Measurements from ENCODE around the gene UBE2D1.

UBE2D1 gene

DNA sequence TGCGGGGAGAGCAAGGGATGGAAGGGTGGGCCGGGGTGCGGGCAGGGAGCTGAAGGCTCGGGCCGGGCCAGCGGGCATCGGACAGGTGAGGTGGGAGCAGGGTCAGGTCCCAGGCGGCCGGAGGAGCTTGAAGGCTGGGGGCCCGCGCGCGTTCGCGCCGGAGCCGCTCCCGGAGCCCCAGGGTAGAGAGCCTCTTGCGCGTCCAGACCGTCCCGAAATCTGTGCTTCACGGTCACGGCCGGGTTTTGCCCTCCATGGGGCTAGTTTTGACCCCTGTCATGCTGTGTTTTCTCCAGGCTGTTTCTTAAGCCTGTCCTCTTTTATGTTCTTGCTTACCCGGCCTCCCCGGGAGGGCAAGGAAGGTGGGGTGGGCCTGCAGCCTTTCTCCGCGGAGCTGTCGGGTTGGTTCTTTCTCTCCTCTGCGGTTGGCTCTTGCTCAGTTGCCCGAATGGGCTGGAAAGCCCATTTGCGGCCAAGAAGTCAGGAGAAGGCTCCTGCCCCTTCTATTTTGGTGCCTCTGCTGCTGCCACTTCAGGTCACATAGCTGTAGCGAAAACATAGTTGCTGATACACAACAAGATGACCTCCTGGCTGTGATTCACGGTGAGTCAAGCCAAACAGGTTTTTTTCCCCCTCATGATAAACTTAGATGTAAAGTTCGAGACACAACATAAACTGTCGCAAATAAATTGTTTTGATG is 650 bp downstream of the UBE2D1 start:
- no peak for DNase-seq

DNA sequence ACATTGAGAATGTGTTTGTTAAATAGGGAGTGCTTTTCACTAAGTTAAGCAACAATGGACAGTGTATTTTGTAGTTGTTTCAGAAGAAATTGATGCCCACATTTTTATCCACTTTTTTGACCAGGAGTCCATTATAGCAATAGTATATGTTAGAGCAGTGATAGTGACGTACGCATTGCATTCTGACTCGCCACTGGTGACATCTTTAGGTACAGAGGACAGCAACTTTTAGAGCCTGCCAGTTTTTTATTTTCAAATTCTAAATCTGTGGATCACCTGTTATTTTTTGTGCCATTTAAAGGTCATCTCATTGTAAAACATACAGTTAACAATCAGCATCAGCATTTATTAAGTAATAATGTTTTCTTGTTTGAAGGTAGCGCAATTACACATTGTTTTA is 1.4 kb downstream of the UBE2D1 start:
- no peak for DNase-seq

DNA sequence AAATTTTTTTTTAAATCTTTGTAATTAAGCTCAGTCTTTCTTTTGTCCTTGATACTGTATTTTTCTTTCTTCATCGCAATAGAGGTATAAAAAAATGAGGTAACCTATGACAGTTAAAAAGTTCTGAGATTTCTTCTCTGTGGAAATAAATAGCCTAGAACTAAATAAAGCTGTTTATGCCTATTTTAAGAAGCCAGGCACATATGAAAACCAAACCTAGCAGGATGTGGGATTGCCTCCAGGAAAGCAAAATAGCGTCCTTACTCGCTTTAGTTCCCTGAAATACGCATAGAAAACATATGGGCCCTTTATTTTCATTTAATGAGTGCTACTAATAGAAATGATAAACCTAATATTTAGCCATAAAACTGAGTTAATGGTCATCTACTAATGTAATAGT is 6.6 kb downstream of the UBE2D1 start:
- no peak for DNase-seq

DNA sequence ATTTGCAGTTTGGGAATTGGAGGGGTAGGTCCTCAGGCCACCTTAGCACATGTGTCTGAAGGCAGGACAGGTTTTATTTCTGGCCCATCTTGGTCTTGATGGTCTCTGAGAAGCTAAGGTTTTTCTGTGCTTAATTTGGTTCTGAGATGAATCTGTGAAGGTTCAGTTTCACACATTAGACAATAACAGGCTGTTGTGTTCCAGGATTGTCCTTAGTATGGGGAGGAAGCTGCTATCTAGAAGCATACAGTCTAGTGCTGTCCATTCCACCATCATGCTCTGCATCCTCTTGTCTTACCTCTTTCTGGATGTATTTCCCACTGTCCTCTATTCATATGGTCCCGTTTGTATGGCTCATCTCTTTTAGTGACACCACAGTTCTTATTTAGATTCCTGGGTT is 7.1 kb downstream of the UBE2D1 start:
- no peak for DNase-seq

DNA sequence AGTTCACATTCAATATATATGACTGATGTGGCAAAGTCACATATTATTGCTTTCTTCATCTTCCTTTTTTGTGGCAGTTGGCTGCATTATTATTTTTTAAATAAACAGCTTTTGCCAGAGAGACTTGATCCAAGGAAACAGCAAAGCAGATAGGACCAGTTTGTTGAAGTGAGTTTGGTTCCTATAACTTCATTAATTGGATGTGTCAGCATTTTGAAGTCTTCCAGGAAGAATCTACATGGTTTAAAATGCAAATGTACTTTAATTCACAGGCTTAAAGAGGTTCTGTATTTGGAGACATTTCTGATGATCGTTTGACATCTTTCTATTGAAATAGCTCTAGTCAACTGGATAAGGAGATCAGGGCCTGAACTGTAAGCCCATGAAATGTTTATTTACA is 13.2 kb downstream of the UBE2D1 start:
- DNase-seq = no peak

DNA sequence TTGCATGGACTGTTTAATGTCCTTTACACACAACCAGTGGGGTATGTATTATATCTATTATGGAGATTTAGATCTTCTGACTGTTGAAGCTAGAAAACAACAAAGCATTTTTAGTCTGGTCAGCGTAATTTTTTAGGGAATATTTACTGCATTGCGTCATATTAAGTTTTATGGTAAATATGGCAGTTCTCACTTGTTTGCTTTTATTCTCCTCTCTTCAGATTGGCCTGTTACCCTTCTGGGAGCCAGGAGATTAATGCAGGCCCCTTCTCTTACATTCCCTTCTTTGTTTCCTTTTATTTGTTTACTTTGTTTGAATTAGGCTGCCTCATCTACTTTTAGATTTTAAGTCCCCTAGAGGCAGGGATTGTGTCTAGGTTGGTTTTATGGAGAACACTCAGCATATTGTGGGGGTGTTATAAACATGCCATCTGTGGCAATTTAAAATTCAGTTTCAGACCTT is 13.8 kb downstream of the UBE2D1 start:
- DNase-seq = no peak

DNA sequence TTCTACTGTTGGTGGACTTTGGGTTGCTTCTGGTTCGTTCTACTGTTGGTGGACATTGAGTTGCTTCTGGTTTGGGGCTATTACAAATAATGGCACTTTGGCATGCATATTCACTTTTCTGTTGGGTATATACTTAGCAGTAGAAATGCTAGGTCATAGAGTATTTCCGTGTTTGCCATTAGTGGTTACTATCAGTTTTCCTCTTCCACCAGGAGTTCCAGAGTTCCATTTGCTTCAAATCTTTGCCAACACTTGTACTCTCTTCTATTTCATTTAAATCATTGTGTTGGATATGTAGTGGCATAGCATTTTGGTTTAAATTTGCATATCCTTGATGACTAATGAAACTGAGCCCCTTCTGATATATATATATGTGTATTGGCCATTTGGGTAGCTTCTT is 15.2 kb downstream of the UBE2D1 start:
- no peak for DNase-seq

DNA sequence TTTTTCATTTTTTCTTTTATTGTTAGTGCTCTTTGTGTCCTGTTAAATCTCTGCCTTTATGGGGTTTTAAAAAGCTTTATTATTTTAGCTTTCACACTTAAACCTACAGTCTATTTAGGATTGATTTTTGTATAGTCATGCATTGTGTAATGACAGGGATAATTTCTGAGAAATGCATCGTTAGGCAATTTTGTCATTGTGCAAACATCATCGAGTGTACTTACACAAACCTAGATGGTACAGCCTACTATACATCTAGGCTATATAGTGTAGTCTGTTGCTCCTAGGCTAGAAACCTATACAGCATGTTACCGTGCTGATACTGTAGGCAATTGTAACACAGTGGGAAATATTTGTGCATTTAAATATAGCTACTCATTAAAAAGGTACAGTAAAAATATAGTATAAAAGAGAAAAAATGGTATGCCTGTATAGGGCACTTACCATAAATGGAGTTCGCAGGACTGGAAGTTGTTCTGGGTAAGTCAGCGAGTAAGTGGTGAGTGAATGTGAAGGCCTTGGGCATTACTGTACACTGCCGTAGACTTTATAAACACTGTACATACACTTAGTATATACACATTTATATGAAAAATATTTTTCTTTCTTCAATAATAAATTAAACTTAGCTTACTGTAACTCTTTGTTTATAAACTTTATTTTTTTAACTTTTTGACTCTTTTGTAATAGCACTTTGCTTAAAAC is 16.0 kb downstream of the UBE2D1 start:
- DNase-seq = no peak

DNA sequence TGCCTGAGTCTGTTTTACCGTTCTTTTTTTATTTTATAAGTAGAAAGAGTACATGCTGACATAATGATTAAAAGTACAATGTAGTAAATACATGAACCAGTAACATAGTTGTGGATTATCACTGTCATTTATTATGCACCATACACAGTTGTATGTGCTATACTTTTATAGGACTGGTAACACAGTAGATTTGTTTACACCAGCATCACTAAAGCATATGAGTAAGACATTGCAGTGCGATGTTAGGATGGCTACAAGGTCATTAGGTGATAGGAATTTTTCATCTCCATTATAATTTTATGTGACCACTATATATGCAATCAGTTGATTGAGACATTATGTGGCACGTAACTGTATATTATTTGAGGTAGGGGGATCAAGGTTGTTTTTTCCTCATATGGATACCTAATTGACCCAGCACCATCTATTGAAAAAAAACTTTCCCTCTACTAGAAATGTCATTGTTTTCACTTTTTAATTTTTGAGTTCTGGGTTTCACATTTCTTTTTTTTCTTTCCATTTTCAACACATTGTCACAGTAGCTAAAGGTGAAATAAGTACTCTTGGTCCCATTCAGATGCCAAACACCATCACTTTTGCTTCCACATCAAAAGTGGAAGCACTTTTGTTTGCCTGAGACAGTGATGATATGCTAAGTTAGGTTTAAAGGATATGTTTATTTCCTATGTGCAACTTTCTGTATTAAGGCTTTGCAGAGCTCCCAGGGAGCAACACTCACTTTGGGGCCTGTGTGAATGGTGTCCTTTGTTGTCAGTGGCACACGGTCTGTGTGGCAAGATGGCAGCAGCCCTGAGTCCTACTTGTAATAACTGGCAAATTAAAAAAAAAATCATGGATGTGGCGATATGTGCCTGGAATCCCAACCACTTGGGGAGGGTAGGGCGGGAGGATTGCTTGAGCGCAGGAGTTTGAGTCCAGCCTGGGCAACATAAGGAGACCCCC is 17.1 kb downstream of the UBE2D1 start:
- no peak for DNase-seq

DNA sequence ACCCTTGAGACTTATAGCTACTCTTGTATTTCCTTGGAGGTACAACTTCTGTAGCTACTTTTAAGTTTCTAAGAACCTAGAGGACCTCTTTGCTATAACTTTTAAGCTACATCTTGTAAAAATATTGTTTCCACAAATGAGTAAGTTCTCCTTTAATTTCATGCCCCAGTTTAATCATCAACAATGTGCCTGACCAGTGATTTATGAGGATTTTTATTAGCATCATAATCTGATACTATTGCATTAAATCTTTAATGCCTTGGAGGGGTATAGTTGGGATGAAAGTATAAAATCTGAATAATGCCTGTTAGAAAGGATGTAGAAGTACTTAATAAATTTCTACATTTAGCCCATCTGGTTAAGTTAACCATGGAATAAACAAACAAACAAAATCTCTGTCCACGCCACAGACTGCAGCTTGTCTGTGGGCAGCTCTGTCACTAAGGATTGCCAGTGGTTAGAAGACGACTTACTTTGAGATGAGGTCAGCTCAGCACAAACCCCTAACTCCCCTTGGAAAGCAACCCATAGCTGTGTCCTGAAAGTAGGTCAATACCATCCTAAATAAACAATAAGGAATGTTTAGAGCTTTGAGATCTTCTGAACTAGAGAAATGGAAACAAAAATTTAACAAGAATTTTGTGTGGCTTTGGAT is 18.3 kb downstream of the UBE2D1 start:
- no peak for DNase-seq

DNA sequence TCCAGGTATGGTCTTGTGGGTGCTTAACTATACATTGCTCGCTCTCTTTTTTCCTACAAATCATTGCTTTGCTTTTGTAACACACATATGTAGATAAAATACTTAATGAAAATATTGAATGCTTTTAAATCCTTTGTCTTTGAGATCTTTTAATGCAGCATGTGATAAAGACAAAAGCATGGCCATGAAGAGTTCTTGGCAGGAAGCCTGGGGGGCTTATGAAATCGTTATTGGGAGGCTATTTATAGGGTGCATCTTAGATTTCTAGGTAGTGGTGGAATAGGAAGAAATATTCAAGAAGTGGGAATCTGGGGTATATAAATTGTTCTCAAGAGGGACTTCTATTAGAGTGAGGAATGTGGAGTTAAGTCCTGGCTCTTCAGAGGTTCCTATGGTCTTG is 21.9 kb downstream of the UBE2D1 start:
- DNase-seq = no peak

DNA sequence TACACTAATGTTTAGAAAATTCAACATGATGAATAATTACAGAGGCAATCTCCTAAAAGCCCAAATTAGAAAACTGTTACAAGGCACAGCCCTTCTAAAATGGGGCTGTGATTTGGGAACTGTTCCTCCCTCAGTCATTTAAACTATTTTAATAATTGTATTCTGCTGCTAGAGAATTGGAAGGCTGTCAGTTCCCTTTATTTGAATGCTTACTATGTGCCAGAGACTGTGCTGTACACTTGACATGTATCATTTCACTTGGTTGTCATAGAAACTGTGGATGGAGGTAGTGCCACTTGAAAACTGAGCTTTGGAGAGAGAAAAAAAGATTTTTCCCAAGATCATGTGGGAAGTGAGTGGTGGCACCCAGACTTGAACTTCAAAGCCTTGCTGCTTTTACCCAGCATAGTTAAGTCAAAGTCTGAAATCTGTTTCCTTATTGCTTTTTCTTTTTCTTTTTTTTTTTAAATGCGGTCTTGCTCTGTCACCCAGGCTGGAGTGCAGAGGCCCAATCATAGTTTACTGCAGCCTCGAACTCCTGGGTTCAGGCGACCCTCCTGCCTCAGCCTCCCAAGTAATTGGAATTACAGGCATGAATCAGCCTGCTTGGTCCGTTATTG is 23.6 kb downstream of the UBE2D1 start:
- no peak for DNase-seq

DNA sequence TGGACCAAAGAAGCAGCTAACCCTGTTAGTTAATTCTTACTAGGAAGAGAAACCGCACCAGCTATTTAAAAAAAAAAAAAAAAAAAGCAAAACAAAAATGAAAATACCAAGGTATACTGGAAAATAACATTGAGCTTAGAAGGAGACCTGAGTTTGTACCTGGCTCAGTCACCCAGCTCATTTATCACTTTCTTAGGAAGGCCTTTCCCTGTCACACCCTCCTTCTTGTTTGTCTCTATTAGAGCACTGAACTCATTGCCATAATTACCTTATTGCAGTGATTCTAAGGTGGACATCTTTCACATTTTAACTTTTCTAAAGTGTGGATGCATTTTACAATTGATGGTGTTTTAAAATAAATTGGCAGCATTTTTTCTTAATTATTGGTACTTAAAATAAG is 24.1 kb downstream of the UBE2D1 start:
- no peak for DNase-seq

DNA sequence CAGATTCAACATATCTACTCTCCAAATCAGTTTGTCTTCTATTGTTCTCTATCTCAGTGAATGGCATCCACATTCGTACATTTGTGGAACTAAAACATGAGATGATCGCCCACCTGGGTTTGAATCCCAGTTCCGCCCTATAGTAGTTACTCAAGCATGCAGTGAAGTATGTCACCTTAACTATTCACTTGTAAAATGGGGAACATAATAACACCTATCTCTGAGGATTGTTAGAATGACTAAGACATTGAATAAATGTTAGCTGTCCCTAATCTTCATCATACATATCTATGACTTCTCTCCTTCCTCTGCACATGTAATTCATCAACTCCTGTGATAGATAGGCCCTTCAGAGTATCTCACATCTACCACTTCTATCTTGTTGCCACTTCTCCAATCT is 24.7 kb downstream of the UBE2D1 start:
- no peak for DNase-seq

DNA sequence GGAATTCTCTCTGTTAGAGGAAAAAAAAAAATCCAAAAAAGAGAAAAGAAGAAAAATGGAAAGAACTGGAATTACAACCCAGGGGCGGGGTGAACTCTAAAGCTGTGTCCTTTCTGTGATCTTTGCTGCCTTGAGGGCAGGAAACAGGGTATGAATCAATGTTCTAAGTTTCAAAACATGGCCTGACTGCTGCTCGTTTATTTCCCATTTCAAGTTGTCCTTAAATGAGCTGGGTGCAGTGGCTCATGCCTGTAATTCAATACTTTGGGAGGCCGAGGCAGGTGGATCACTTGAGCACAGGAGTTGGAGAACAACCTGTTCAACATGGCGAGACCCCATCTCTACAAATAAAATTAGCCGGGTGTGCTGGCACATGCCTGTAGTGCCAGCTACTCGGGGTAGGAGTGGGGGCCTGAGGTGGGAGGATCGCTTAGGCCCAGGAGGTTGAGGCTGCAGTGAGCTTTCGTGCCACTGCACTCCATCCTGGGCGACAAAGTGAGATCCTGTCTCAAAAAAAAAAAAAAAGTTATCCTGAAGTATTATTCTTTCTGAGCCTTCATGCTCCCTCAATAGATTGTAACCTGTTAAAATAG is 25.7 kb downstream of the UBE2D1 start:
- no peak for DNase-seq

DNA sequence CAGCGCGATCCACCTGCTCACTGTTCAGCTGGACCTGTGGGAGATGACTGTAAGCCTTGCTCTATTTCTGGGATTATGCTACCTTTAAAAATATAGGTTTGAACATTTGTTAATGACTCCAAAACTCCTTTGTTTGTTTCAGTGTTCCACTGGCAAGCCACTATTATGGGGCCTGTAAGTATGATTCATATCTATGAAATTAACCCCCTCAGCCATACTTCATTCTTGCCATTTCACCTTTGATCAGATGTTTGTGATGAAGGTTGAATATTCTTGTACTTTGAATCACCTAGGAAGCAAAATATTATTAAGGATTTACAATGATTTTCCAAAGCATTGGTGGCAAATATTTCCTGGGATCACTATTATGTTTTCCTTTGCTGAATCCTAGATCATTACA is 26.5 kb downstream of the UBE2D1 start:
- no peak for DNase-seq

DNA sequence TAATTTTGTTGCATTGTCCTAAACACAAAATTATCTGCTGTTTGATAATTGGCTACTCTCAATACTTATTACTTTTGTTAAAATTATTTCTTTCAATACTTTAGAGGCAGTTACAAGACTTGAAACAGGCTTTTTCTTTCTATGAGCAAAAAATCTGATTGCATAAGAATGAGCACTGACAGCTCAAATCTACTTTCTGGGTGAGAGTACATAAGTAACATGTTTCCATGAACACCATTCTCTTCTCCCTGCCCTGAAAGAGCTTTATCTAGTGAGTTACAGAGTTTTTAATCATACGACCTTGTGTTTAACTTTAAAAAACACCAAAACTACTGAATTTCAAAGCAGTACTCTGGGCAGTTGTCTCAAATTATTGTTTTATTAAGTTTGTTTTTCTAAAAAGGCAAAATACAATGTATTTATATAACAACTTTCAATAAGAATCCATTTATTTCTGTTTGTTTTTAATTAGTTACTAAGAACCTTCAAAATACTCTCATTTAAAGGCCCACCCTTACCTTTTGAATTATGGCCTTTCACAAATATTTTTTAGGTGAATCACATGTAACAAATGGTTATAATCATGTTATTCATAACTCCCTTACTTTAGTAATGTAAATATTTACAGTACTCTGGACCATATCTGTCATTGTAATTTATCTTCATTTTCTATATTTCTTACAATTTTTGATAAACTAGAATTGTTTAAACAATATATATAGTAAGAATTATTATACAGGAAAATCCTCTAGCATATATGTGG is 27.4 kb downstream of the UBE2D1 start:
- DNase-seq = no peak

DNA sequence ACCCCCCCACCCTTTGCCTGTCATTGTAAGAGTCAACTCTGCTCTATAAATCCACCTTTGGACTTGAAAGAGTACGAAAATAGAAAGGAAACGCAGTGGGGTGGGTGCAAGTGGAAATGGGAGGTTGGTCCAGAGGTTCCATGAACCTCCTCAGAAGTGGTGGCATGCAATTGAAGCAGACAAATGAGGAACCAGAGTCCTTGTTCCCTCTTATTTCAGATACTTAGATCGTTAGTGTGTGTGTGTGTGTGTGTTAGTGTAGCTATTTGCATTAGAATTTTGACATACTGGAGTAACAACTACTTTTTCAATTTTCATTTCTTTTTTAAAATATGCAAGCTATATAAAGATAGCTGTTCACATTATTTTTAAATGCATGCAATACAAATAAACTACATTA is 32.3 kb downstream of the UBE2D1 start:
- DNase-seq = no peak

DNA sequence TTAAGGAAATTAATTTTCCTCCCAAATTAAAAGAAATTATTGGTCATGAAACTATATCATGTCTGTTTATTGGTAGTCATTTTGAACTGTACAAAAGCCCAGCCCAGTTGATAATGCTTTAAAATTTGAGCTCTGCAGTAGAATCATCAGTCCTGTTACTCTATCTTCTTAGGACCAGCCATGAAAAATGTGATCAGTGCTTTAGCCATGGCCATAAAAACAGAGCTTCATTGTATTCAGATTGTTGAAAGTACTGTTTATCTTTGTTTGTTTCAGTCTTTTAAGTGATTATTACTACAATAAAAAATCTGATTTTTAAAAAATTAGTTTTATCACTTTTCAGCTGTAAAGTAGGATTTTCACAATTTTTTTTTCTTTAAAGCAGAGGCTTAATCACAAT is 36.7 kb downstream of the UBE2D1 start:
- DNase-seq = no peak

DNA sequence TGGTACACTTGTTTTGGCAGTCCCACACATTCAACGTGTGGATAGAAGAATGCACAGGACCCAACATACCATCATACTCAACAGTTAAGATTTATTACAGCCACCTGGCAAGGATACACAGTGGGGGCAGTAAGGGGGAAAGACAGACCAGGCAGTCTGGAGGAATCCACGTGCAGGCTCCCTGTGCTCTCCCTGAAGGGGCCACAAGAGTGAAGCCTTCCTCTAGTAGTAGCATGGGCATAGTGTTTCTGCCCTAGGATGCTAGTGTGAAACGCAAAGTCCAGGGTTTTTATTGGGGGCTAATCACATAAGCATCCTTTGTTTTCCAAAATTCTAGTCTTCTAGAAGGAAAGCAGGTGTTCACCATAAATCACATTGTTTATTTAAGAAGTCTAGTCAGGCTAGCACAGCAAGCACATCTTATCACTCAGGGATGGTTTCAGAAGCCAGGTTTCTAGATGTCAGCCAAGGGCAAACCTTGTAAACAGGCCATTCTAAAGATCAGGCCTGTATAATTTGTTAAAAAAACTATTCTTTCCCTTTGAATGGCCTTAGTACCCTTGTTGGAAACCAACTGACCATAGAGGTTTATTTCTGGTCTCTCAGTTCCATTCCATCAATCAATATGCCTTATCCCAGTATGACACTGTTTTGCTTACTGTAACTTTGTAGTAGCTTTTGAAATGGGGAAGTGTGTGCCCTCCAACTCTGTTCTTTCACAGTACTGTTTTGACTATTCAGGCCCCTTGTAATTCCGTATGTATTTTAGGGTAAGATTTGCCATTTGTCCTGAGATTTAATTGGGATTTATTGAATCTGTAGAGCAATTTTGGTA is 38.0 kb downstream of the UBE2D1 start:
- no peak for DNase-seq

Measured in right kidney (tissue), 1 donor.